ENCODE data around the gene XIRP1.

The XIRP1 gene

DNA sequence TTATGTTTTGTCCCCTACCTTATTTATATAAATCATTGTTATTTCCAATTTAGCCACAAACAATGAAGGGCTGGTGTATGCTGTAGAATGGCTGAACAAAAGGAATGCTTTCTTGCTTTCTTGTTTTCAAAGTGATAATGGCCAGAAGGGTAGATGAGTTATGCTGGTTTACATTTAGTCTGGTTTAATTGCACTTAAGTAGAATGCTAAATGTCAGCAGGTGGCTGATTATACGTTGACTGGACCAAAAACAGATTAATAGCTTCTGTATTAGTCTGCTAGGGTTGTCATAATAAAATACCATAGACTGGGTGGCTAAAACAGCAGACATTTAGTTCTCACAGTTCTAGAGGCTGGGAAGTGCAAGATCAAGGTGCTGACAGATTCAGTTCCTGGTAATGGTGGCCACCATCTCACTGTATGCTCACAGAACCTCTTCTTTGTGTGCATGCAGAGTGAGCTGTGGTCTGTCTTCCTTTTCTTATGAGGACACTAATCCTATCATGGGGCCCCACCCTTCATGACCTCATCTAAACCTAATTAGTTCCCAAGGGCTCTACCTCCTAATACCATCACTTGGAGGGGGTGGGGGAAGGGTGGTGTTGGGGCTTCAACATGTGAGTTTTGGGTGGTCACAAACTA is 17.1 kb upstream of the XIRP1 start:
- no peak for DNase-seq (ENCODE audit: low spot score)

DNA sequence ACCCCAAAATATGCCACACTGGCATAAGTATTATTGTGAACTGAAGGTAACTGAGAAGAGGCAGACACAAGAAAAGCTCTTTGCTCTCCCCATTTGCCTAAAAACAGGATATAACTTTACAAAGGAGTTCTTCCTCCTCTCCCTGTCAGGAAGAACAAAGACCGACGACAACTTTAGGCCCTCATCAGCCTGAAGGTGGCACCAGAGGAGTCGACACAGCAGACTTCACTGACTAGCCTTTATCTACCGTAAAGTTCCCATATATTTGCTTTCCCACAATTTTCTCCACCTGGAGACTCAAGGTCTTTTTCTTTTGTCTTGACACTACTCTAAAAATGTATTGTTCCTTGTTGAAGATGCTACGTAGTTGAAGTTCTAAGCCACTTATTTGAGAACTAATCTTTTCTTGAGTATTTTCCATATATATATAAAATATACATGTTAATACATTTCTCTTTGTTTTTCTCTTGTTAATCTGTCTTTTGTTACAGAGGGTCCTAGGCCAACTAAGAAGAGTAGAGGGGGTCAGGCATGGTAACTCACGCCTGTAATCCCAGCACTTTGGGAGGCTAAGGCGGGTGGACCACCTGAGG is 16.2 kb upstream of the XIRP1 start:
- peak; percentile 86 for DNase-seq (ENCODE audit: low spot score)

DNA sequence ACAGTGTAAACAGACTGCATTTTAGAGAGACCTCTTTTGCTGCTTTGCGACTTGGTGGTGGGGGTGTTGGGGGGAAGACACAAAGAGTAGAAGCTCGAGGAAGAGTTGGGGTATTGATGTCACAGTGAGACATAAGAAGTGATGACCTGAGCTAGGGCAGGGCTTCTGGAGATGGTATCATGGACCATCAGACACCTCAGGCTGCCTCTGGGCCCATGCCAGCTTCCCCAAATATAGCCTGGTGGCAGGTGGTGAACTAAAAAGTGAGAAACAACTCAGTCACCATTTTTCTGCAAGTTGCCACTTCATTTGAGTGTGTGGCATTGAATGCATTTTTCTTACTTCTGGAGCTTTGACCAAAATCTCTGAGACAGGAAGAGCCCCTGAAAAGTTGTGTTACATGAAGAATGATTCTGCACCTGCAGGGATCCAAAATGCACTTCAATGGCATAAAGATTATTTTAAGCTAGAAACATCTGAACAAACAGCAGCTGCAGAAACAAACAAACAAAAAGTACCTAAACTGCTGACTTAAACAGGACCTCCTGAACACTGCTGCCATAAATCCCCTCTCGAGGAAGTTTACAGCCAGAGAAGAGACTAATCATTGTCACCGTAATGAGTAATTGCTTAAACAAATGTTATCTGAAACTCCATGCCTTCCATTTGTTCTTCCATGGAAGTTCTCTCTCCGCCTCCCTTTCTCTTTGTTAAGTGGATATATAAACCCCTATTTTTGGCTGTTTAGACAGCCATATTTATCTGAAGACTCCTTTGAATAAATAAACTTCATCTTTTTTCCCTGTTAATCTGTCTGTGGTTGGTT is 15.2 kb upstream of the XIRP1 start:
- no peak for DNase-seq (ENCODE audit: low spot score)

DNA sequence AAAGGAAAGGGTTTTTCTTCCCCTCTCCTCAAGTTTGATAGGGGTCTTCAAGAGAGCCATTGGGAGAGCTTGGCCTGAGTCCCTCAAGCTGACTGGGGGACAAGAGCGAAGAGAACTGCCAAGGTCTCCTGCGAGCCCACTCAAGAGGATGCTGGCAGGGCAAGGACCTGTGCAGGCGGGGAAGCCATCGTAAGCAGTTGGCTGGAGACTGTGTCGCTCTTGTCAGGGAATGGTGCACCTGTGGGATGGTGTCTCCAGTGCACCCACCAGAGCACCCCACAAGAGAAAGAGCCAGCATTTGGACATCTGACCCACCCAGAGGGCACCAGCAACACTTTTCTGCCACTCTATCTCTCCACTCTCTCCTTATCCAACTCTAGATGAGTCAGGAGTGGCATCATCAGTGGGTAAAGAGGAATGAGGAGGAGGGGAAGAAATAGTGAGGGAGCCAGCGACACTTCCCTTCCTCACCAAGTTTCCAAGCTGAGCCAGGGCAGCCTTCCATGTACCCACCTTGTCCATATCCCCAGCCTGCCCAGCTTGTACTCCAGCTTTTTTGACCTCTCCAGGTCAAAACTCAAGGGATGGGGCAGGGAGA is 13.6 kb upstream of the XIRP1 start:
- DNase-seq (ENCODE audit: low spot score), result no peak

DNA sequence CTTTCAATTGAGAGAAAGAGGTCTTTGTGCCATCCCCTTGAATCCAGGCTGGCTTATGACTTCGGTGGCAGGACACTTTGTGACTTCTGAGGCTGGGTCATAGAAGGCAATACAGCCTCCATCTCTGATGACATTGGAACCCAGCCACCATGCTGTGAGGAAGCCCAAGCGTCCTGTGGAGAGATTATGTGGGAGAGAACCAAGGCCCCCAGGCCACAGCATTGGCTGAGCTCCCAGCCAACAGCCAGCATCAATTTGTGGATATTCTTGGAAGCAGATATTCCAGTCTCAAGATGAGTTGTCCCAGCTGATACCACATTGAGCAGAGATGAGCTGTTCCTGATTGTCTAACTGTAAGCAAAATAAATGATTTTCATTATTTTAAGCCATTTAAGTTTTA is 12.7 kb upstream of the XIRP1 start:
- no peak for DNase-seq (ENCODE audit: low spot score)

DNA sequence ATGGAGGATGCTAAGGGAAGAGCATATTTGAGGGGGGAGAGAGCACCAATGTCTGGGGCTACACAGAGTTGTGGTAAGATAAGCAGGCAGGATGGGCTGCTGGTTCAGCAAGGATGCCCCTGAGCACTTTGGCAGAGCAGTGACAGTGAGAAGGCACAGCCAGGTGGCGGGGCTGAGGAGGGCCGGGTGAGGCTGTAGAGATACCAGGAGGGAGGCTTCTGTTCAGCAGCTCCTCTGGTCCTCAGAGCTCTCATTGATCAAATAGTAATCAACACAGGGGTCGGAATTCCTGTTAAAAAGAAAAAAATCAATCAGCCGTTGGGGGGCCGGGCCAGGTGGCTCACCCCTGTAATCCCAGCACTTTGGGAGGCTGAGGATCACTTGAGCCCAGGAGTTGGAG is 11.5 kb upstream of the XIRP1 start:
- no peak for DNase-seq (ENCODE audit: low spot score)

DNA sequence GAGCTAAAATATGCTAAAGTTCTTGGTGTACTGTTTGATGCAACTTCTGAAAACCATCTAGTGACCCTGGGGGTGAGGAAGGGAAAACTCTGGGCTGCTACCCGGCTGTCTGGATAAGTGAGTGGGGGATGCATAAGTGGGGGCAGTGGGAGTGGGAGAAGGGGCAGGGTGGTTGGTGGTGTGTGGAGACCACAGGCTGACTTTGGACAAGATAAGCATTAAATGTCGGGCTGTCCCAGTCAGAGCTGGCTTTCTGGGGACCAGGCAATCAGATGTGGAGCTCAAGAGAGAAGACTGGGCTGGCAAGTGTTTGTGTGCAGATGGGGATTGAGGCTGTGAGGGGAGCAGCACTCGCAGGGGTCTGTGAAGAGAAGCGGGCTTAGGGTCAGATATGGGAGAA is 11.0 kb upstream of the XIRP1 start:
- no peak for DNase-seq (ENCODE audit: low spot score)

DNA sequence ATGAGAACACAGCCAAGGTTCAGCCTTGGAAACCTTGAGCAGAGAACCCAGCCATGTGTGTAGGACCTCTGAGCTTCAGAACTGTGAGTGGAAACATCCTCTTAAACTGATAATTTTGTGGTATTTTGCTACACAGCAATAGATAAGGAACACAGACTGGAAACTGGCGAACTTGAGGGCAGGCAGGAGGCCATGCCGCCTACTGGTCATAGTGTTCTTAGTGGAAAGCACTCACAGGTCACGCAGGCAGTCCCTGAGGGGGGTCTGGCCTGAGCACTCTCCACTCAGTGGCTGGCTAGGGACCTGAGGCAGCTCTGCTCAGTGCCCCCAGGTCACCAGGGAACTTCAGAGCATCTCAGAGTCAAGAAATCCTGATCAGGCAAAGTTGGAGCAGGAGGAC is 9.7 kb upstream of the XIRP1 start:
- no peak for DNase-seq (ENCODE audit: low spot score)

DNA sequence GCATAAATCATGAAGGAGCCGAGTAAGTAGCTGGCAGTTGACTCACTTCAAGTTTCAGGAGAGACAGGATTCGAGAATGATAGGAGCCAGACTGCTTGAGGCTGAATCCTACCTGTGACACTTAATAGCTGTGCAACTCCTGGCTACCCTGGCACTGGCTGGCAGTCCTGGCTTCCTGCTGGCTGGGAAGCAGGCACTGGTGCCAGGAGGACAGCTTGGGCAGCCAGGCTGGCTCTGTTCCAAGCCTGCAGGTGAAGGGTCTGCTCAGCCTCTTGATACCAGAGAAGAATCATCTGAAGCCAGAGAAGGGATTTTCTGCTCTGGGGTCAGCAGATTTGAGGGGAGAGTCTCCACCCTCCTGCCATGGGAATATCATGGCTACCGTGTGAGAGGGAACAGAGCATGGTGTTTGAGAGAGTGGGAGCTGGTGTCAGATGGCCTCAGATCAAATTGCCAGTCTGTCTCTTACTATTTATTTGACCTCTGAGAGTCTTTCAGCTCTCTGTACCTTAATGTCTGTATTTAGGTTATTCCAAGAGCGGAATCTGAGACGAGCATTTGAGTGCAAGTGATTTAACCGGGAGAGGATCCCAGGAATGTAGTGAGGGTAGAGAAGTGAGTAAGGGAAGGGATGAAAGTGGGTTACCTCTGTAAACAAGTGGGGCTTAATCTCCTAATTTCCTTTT is 4.4 kb upstream of the XIRP1 start:
- DNase-seq (ENCODE audit: low spot score), result no peak

DNA sequence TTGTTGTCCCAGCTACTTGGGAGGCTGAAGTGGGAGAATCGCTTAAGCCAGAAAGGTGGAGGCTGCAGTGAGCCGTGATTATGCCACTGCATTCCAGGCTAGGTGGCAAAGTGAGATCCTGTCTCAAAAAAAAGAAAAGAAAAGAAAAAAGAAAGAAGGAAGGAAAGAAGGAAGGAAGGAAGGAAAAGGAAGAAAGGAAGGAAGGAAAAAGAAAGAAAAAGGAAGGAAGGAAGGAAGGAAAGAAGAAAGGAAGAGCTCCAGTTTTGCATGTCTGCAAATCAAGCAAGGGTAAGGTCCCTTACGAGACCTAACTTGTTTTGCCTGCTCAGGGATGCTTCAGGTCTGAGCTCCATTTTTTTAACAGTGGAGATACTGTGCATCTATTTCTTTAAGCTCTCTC is 3.6 kb upstream of the XIRP1 start:
- no peak for DNase-seq (ENCODE audit: low spot score)

DNA sequence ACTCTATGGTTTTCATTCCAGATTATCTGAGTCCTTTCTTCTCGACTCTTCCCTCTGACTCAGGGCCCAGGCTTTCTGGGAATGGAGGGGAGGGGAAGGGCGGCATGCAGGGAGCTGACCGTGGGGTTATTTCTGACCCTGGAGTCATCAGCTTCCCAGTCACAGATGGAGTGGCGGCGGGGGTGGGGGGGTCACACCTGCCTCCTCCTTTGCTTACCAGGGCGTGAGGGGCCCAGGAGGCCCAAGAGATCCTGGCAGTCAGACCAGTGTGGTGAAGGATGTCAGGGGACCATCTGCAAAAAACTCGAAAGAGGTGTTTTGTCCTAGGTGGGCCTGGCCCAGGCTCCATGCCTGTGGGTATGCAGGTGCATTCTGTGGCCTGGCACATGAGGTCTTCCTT is 996 bp upstream of the XIRP1 start:
- DNase-seq (ENCODE audit: low spot score), result no peak

DNA sequence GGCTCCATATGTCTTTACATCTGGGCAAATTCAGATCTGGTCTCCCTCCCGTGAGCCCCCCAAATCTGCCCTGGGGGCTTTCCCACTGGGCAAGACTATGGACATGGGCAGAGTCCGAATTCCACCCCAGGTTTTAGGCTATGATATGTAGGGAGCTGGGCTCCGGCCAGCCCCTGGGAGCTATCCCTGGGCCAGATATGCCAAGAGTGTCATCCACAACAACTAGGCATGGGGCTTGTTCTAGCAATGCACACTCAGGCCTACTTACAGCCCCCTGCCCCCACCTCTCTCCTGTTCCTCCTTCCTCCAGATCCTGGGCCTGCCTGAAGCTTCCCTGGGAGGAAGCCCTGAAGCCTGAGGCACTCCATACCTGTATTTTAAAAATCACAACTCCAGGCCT is 622 bp downstream of the XIRP1 start:
- no peak for DNase-seq (ENCODE audit: low spot score)

DNA sequence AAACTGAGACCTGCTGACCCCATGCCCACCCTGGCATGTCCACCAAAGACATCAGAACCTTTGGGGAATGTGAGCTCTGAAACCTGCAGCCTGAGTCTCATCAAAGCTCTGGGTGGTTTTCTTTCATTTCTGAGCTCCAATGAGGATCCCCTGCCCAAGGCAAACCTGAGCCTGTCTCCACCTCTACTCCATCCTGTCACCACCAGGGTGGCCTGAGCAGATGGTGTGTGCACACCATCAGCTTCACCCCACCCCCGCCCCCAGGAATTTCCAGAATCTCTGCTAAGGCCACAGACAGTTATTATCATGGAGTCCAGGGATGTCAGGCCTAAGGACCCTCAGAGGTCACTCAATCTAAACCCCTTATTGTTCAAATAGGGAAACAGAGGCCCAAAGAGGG is 1.3 kb downstream of the XIRP1 start:
- no peak for DNase-seq (ENCODE audit: low spot score)

DNA sequence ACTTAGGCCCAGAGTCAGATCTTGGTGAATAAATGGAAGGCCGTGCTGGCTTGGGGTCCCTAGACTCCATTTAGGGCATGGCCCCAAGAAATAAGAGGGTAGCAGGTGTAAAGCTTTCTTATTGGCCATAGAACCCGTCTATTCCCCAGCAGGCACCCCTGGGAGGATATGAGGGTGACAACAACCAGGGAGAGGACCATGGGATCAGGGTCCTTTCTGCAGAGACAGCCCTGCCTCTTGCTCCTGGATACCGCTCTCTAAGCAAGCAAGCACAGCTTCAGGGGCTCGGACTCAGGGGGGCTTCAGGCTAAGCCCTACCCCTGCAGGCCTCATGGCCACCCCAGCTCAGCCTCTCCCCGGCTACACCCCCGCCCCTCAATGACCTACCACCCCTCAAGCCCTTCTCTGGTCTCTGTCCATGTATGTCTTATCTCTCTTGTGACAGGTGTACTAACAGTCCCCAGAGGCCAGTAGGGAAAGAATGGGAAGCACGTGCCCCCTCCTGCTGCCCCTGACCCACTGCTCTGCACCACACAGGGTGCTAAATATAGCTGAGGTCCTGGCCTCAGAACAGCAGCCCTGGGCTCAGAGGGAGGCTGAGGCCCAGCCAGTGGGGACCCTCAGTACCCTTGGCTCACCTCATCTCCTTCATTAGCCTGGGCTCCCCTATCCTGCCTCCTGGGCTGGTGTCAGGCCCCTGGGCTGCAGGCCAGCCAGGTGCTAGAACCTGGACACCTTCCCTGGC is 1.9 kb downstream of the XIRP1 start:
- DNase-seq (ENCODE audit: low spot score), result no peak

DNA sequence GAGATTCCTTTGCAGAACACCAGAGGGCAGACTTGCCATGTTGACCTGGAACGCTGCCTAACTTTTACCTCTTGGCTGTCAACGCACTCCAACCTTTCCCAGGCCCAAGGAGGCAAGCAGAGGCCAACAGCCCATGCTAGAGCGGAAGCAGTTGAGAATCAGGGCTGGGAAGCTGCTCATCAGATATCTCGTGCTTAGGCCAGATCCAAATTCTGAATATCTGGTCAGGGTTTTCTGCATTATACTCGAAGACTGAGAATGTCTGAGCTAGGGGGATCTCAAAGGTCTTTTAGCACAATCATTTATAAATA is 2.5 kb downstream of the XIRP1 start:
- peak; percentile 77 for DNase-seq (ENCODE audit: low spot score)

DNA sequence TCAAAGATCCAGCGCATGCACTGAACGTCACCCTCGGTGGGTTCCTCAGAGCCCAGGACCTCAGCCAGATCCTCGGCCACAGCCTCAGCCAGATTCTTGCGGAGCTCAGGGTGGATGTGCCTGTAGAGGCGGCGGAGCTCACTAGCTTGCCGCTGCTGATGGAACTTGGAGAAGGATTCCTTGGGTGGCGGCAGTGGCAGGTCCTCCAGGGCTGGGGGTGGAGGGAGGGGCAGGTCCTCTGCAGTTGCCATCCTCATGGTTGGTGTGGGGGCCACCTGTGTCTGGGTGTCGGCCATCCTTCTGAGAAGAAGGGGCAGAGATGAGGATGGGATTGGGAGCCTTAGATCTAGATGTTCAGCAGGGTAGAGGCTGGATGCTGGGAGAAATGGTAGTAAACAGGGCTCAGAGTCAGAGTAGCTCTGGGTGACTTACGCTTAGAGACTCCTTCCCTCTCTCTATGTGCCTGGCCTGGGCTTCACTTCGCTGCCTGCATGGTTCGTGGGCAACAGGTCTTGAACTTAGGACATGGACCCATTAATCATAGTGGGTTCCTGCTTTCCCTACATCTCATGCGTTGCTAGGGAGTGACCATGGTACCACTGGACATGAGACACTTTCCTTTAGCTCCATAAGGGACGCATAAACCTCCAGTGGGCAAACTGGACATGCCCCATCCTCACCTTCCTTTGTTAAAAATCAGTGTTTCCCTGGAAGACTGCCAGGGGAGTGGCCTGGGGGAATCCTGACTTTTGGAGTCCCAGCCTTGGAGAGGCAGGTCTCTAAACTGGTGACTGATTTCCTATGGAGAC is 3.0 kb downstream of the XIRP1 start:
- no peak for DNase-seq (ENCODE audit: low spot score)

DNA sequence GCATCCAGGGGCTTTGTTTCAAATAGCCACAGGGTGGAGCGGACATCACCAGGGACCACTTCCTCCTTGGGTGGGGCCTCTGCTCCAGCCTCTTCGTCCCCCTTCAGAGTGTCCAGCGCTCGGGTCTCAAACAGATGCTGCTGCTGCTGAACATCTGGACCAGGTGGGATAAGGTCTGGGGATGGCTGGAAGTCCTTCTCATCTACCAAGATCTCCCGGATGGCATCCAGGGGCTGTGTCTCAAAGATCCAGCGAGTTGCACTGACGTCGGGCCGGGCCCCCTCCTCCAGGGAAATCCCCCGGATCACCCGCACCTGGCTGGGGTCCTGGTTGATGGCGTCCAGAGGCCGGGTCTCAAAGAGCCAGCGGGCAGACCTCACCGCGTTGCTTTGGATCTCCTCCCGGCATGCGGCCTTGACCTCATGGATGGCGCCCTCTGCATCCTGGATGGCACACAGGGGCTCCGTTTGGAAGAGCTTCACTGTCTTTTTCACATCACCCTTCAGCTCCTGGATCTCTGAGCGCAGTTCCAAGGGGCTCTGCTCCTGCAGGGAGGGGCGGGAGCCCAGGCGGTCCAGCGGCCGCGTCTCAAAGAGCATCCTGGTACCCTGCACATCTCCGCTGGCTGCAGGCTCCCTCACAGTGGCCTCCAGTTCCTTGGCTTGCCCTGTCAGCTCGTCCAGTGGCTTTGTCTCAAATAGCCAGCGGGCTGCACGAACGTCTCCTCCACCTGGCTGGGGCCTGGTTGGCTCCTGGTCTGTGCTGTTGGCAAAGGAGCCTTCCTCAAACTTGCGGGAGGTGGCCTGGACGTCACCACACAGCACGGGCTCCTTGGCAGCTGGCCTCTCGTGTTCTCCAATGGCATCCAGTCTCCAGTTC is 3.9 kb downstream of the XIRP1 start:
- DNase-seq (ENCODE audit: low spot score), result no peak

DNA sequence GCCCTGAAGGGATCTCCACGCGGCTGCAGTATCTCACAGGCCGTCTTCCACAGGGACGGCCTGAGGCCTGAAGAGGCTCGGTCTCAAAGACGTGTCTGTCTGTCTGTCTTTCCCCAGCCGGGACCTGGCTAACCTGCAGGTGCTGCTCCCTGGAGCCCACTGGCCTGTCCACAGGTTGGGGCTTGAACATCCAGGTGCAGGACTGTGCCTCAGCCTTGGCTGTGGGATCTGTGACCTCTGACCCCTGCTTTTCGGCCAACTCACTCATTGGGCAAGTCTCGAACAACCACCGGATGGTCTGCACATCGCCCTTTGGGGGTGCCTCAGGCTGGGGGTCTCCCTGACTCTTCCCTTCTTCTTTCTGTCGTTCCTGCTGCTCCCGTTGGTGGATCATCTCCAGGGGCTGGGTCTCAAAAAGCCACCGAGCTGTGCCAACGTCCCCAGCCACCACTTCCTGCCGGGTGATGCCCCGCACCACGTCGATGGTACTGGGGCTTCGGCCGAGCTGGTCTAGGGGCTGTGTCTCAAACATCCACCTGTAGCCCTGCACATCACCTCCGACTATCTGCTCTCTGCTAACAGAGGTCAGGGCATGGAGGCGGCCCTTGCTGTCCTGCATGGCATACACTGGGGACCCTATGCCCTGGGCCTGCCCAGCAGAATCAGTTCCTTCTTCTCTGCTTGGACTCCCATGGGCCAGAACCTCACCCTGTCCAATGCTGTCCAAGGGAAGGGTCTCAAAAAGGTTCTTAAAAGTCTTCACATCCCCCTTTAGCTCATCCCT is 4.8 kb downstream of the XIRP1 start:
- no peak for DNase-seq (ENCODE audit: low spot score)

DNA sequence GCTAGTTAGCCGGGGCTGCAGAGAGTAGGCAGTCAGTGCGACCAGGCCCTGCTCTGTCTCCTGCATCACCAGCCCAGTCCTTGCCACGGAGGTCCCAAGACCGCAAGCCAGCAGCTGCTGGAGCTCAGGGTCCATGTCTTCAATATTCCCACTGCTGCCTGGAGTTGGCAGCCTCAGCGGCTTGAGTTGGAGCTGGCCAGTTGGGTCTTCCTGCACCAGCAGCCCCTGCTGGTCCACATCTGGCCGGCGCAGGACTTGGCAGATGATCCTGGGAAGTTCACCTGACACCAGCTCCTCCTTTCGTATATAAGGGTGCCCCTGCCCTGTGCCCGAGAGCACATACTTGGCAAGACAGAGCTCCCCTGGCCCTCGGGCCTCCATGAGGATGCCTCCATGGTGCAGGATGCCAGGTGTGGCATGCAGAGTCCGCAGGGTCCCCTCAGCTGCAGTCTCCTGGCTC is 5.7 kb downstream of the XIRP1 start:
- DNase-seq (ENCODE audit: low spot score), result no peak

Measured in pons (tissue), 1 donor.